ENCODE data around the gene BTNL9.
"Not testable (repeated sequence)": the region's sequence is repeated elsewhere in the genome, so short reads cannot be mapped to it uniquely, and the experiment has no call there.

DNA sequence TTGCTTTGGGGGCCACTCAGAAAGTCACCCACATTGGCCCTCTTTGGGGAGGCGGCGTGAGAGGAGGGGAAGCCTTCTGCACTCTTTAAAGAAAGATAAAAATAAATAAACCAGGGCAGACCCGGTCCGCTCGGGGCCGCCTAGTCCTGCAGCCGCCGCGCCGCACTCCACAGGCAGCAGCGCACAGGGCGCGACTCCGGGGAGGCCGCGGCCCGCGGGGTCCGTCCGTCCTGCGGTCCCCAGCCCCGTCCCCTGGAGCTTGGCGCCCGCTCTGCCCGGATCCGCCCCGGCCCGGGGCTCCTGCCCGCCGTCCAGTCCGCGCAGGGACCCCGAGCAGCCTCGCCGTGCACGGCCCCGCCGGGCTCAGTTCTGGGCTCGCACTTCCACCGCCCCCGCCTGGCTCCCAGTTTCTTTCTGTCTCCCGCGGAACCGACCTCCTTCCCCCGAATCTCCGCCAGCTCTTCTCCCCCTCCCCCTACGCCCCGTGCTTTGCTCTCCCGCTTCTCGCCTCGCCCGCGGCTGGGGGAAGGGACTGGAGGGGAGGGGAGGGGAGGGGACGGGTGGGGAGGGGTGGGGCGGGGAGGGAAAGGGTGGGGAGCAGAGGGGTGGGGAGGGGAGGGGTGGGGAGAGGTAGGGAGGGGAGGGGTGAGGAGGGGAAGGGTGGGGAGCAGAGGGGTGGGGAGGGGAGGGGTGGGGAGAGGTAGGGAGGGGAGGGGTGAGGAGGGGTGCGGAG, 57.9 kb downstream of the BTNL9 start:
- TF ChIP-seq, protein P1, sequence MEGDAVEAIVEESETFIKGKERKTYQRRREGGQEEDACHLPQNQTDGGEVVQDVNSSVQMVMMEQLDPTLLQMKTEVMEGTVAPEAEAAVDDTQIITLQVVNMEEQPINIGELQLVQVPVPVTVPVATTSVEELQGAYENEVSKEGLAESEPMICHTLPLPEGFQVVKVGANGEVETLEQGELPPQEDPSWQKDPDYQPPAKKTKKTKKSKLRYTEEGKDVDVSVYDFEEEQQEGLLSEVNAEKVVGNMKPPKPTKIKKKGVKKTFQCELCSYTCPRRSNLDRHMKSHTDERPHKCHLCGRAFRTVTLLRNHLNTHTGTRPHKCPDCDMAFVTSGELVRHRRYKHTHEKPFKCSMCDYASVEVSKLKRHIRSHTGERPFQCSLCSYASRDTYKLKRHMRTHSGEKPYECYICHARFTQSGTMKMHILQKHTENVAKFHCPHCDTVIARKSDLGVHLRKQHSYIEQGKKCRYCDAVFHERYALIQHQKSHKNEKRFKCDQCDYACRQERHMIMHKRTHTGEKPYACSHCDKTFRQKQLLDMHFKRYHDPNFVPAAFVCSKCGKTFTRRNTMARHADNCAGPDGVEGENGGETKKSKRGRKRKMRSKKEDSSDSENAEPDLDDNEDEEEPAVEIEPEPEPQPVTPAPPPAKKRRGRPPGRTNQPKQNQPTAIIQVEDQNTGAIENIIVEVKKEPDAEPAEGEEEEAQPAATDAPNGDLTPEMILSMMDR (IDR thresholded peaks at IDR 0.05) = not testable (repeated sequence)
- TF ChIP-seq POLR2A (IDR thresholded peaks at IDR 0.05) = not testable (repeated sequence)

Measured in heart left ventricle (tissue), 13 donors.